ENCODE results near the gene SOWAHB.
"Not testable (repeated sequence)": the region's sequence is repeated elsewhere in the genome, so short reads cannot be mapped to it uniquely, and the experiment has no call there.

DNA sequence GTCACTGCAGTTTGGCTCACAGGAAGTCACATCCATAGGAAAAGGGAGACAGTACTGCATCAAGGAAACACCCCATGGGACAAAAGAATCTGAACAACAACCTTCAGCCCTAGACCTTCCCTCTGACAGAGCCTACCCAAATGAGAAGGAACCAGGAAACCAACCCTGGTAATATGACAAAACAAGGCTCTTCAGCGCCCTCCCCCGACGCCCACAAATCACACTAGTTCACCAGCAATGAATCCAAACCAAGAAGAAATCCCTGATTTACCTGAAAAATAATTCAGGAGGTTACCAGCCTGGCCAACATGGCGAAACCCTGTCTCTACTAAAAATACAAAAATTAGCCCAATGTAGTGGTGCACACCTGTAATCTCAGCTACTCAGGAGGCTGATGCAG is 29.2 kb downstream of the SOWAHB start:
- TF ChIP-seq TAF1 (IDR thresholded peaks at IDR 0.05; ENCODE audit: low read depth); RAD21 (conservative IDR thresholded peaks at IDR 0.05); SMC3 (conservative IDR thresholded peaks at IDR 0.05; ENCODE audit: poor library complexity); EP300 (conservative IDR thresholded peaks at IDR 0.05; ENCODE audit: poor library complexity, severe bottlenecking); POLR2AphosphoS5 (IDR thresholded peaks at IDR 0.05); EZH2 (IDR thresholded peaks at IDR 0.05; ENCODE audit: borderline replicate concordance, insufficient read depth, low read length, poor library complexity, severe bottlenecking); MXI1 (conservative IDR thresholded peaks at IDR 0.05; ENCODE audit: poor library complexity, severe bottlenecking): not testable (repeated sequence)
- TF ChIP-seq, protein P1, sequence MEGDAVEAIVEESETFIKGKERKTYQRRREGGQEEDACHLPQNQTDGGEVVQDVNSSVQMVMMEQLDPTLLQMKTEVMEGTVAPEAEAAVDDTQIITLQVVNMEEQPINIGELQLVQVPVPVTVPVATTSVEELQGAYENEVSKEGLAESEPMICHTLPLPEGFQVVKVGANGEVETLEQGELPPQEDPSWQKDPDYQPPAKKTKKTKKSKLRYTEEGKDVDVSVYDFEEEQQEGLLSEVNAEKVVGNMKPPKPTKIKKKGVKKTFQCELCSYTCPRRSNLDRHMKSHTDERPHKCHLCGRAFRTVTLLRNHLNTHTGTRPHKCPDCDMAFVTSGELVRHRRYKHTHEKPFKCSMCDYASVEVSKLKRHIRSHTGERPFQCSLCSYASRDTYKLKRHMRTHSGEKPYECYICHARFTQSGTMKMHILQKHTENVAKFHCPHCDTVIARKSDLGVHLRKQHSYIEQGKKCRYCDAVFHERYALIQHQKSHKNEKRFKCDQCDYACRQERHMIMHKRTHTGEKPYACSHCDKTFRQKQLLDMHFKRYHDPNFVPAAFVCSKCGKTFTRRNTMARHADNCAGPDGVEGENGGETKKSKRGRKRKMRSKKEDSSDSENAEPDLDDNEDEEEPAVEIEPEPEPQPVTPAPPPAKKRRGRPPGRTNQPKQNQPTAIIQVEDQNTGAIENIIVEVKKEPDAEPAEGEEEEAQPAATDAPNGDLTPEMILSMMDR (IDR thresholded peaks at IDR 0.05; ENCODE audit: poor library complexity, severe bottlenecking) = not testable (repeated sequence)
- TF ChIP-seq, protein P2, sequence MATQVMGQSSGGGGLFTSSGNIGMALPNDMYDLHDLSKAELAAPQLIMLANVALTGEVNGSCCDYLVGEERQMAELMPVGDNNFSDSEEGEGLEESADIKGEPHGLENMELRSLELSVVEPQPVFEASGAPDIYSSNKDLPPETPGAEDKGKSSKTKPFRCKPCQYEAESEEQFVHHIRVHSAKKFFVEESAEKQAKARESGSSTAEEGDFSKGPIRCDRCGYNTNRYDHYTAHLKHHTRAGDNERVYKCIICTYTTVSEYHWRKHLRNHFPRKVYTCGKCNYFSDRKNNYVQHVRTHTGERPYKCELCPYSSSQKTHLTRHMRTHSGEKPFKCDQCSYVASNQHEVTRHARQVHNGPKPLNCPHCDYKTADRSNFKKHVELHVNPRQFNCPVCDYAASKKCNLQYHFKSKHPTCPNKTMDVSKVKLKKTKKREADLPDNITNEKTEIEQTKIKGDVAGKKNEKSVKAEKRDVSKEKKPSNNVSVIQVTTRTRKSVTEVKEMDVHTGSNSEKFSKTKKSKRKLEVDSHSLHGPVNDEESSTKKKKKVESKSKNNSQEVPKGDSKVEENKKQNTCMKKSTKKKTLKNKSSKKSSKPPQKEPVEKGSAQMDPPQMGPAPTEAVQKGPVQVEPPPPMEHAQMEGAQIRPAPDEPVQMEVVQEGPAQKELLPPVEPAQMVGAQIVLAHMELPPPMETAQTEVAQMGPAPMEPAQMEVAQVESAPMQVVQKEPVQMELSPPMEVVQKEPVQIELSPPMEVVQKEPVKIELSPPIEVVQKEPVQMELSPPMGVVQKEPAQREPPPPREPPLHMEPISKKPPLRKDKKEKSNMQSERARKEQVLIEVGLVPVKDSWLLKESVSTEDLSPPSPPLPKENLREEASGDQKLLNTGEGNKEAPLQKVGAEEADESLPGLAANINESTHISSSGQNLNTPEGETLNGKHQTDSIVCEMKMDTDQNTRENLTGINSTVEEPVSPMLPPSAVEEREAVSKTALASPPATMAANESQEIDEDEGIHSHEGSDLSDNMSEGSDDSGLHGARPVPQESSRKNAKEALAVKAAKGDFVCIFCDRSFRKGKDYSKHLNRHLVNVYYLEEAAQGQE (IDR thresholded peaks at IDR 0.05; ENCODE audit: borderline replicate concordance) = not testable (repeated sequence)
